SHP77 treated with DMSO at 0.1 percent for 48 hours (cell line): ENCODE data around the gene ACP5.
"Not testable (repeated sequence)": the region's sequence is repeated elsewhere in the genome, so short reads cannot be mapped to it uniquely, and the experiment has no call there.

Experiments
- DNase-seq: peaks from one replicate; lab custom pipeline; 2025; lab: John Stamatoyannopoulos, UW

Gene ACP5

DNA sequence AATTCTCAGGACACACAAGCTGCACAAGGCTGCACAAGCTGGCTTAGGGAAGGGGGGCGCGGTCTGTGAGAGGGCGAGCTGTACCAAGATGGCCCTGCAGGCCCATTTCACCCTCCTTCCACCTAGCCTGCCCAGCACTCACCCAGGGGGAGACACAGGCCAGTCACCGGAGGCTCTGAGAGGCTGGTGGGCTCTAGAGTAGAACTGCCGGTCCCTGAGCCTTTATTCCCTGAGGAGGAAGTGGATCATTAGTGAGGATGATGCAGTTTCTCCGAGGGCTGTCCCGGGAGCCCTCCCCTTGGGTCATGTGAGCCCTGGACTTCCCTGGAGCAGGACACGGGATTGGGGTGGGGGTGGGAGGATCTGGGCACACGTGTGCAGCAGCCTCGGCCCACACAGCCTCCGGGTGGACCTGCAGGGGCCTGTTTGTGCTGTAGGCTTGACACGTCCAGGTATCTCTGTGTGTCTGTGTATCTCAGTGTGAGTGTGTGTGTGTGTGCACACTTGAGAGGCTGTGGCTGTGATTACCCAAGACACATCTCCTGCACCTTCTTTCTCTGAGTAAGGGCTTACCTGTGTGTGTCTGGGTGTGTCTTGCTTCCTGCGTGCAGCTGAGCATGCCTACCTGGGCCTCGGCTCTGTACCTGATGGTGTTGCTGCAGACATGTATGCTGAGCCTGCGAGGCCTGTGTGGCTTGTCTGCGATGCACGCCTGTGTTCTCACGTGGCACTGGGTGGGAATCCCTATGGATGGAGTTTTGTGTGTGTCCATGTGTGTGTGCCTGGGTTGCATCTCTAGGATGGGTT is at the start of gene ACP5:
Gene ACP5 (minus strand): TSS at position 195 of the 807 bp plus-strand sequence. CDS start 328 bp downstream, outside the sequence.
- no peak for DNase-seq

DNA sequence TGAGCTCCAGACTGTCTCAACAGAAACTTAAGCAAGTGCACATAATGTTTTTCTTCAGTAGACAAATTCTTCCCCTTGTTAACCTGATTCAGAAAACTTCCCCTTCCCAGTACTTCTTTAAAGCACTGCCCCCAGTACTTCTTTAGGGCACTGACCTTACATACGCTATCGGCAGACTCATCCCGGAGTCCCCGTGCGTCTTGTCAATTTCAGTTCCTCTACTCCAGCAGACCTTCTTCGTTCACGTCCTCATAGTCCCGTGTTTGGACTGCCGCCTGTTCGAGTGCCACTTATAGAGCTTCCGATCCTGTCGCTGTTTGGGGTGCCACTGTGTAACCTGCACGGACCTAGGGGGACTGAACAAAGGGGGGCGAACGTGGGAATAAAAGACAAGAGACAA is 48.8 kb upstream of the ACP5 start:
- no peak for DNase-seq

DNA sequence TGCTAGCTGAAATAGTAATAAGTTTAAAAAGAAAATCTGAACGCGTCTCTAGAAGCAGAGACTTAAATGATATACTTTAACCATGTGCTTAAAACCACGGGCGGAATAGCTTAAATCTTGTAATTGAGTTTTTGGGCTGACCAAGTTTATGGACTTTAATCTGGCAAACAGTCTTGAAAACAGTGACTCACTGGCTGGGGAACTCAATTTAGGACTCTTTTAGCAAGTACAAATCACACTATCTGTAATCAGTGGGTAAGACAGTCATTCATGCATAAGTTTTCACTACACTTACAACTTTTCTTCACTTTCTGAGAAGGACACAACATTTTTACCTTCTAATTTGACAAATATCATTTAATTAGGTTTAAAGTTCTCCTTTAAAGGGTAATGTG is 46.6 kb upstream of the ACP5 start:
- no peak for DNase-seq

DNA sequence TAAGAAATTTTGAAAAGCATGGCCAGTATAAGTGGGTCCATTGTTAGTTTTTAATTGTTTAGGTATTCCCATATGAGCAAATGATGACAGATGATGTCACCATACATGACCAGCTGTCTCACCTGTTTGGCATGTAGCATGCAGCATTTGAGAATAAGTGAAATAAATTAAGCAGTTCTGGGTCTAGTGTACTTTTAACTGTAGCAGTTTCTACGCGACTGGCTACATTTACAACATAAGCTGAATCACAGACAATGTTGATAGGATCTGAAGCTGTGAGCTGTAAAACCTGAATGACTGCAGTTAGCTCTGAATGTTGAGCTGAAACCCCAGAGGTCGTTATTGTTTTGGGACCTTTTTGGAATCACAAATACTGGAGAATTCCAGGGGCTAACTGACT is 45.0 kb upstream of the ACP5 start:
- not testable (repeated sequence) for DNase-seq

DNA sequence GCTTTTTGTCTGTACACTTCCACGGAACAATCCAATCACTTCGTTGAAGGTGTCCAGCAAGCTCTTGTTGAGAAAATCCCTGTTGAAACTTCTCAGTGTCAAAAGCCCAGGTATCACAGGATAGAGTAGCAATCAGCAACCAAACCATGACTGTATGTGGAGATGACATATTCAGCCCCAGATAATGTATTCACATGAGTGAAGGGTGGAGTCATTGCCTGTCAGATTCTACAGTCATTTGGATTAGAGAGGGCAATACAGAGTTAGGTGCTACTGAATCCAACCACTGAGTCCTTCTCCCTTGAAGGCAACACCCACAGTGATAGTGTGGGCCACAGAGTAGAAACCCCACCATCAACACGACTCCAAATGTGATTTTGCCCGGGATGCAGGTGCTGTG is 43.1 kb upstream of the ACP5 start:
- no peak for DNase-seq

DNA sequence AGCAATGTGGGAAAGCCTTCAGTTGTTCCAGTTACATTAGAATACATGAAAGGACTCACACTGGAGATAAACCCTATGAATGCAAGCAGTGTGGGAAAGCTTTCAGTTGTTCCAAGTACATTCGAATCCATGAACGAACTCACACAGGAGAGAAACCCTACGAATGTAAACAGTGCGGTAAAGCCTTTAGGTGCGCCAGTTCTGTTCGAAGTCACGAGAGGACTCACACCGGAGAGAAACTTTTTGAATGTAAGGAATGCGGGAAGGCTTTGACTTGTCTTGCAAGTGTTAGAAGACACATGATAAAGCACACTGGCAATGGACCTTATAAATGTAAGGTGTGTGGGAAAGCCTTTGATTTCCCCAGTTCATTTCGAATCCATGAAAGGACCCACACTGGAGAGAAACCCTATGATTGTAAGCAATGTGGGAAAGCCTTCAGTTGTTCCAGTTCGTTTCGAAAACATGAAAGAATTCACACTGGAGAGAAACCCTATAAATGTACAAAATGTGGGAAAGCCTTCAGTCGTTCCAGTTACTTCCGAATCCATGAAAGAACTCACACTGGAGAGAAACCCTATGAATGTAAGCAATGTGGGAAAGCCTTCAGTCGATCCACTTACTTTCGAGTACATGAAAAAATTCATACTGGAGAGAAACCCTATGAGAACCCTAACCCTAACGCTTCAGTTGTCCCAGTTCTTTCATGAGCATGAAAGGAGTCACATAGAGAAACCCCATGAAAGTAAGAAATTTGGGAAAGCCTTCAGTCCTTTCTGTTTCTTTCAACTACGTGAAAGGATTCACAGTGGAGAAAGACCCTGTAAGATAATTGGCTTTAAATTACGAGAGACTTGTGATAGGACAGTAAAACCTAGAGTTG is 40.0 kb upstream of the ACP5 start:
- no peak for DNase-seq

DNA sequence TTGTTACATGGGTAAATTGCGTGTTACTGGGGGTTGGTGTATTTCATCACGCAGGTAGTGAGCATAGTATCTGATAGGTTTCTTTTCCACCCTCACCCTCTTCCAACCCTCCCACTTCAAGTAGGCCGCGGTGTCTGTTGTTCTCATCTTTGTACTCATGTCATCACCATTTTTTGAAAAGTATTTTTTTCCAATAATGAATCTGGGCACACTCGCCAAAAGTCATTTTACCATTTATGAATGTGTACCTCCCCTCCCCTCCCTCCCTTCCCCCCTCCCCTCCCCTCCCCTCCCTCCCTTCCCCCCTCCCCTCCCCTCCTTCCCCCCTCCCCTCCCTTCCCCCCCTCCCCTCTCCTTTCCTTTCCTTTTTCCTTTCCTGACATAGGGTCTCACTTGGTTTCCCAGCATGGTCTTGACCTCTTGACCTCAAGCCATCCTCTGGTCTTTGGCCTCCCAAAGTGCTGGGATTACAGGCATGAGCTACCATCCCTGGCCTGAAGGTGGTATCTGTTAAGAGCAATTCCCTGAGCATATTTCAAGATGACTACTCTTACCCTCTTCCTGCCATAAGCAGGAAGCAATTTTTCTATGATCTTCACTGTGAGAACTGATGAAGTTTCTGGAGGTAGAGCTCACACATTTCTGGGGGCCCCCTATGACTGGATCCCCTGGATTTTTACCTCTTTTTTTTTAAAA is 35.5 kb upstream of the ACP5 start:
- DNase-seq: no peak

DNA sequence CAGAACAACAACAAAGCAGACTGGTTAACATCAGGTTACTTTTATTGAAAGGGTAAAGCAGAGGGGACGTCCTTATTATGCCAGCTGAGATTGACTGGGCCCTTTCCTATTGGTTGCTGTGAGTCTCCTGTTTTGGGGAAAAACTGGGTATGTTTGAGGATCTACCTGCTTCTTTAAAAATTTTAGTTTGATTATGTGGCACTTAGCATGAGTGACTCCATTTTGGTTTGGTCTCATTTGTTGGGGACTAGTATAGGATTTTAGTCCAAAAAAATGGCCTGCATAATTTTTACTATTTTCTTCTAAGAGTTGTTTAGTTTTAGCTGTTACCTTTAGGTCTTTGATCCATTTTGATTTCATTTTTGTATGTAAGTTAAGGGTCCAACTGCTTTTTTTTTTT is 34.3 kb upstream of the ACP5 start:
- no peak for DNase-seq

DNA sequence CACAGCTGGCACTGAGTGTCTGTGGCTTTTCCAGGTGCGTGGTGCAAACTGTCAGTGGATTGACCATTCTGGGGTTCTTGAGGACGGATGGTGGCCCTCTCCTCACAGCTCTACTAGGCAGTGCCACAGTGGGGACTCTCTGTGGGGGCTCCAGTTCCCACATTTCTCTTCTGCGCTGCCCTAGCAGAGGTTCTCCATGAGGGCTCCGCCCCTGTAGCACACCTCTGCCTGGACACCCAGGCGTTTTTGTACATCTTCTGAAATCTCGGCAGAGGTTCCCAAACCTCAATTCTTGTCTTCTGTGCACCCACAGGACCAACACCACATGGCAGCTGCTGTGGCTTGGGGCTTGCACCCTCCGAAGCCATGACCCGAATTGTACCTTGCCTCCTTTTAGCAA is 29.0 kb upstream of the ACP5 start:
- no peak for DNase-seq

DNA sequence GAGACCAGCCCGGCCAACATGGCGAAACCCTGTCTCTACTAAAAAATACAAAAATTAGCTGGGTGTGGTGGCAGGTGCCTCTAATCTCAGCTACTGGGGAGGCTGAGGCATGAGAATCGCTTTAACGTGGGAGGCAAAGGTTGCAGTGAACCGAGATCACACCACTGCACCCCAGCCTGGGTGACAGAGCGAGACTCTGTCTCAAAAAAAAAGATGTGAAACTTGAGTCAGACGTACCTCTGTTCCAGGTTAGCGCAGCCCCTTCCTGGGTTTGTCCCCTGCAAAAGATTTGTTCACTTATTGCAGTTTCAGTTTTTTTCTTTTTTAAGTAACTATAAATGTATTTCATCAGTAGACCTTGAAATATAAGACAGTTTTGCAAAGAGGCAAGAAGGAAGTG is 22.3 kb upstream of the ACP5 start:
- not testable (repeated sequence) for DNase-seq

DNA sequence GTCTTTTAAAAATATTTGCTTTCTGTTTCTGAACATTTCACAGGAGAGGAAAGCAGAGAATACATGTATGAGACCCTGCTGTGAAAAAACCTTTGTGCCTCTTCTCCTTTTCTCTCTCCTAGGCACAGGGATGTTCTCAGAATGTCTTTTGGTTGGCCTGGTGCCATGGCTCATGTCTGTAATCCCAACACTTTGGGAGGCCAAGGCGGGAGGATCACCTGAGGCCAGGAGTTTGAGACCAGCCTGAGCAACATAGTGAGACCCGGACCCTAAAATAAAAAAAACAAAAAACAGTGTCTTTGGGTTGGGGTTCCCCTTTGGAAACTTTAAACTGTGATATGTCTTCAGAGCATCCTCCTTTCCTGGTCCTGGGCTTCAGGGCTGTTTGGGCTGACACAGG is 21.3 kb upstream of the ACP5 start:
- DNase-seq: no peak

DNA sequence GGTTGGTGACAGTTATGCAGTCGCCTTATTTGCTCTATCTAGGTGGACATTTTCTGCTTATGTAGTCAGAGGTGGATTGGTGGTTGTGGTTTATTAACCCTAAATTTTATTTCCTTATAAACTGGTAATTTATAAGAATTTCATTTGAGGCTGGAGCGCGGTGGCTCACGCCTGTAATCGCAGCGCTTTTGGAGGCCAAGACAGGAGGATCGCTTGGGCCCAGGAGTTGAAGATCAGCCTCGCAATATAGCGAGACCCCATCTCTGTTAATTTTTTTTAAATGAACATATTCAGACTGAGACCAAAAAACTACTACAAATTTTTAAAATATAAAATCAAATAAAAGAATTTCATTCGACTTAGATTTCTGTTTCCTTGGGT is 20.6 kb upstream of the ACP5 start:
- DNase-seq: no peak

DNA sequence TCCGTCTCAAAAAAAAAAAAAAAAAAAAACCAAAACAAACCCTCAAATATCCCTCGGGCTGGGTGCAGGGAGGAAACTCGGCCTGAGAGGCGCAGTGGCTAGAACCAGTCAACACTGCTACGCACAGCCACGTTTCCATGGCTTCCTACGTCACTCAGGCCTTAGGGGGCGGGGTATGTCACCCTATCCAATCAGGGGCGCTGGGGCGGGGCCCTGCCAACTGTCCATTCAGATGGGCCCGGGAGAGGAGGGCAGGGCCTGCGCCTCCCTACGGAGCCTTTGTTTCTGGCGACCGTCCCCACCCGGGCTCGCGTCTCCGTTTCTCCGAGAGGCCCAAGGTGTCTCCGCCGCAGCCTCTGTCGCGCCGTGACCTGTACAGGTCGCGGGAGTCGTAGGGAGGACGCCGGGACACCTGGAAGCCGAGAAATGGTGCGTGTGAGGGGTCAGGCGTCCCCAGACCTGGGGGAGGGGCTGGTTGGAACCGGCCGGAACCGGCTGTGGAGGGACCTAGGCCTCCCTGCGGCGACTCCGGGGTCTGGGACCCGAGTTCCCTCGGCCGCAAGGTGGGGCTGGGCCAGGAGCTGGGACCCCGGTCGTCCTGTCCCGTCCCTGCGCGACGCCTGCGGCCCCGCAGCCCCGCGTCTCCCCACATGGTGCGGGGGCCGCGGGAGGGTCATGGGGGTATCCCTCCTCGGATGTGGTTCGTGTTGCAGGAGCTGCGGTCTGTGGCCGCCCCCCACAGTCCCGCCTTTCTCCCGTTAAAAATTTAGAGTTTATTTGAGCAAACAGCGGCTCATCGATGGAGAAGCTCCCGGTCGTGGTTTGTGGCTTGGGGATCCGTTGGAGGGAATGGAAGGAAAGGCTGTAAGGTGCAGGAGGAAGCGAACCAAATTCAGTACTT is 20.0 kb upstream of the ACP5 start, which contains the start of gene ZNF627:
Gene ZNF627 (plus strand): TSS at position 282 of the 901 bp plus-strand sequence. CDS start 145 bp downstream, at position 427.
- DNase-seq: peak; percentile 91

DNA sequence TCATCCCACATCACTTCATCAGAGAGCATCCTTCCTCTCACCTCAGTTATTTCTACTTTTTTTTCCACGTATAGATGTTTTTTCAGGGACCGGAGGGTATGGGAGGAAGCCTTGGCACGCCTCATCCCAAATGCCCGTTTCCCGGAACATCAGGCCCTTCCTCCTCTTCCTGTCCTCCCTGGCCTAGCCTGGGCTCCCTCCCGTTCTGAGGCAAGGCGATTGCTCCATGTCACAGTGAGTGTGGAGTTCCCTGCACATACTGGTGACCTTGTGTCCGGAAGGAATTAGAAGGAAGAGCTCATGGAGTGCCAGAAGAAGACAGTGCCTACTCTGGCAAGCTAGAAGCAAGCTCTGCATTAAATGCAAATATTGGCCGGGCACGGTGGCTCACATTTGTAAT is 18.7 kb upstream of the ACP5 start:
- DNase-seq: no peak

DNA sequence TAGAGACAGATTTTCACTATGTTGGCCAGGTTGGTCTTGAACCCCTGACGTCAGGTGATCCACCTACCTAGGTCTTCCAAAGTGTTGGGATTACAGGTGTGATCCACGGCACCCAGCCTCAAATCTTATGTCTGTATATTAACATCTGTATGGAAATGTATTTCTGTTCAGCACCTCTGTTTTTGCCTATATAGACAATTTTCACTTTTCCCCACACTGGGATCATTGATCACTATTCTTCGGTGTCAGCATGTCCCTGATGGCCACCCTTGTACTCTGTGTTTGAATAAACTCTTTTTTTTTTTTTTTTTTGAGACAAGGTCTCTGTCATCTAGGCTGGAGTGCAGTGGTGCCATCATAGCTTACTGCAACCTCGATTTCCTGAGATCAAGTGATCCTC is 16.6 kb upstream of the ACP5 start:
- no peak for DNase-seq

DNA sequence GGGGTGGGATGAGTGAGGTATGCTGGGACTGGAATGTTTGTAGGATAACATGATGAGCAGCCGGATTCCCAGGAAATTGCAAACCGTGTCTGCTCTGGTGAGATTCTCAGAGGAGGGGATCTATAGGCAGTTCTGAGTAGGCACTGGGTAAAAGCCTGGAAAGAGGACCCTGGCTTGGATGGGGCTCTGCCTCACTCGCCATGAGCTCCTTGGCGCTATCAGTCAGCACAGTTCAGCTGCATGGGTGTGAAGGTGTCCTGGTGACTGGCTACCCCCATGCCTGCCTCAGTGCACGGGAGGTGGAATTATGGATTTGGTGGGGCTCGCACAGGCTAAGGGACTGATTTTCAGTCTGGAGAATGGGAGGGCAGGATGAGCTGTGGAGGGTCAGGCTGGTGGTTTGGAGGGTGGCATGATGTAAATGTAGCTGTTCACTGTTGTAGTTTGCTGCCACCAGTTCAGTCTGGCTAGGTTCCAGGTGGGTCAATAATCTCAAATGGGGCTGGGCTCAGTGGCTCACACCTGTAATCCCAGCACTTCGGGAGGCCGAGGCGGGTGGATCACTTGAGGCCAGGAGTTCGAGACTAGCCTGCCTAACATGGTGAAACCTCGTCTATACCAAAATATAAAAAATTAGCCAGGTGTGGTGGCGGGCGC is 10.7 kb upstream of the ACP5 start:
- DNase-seq: peak; percentile 28

DNA sequence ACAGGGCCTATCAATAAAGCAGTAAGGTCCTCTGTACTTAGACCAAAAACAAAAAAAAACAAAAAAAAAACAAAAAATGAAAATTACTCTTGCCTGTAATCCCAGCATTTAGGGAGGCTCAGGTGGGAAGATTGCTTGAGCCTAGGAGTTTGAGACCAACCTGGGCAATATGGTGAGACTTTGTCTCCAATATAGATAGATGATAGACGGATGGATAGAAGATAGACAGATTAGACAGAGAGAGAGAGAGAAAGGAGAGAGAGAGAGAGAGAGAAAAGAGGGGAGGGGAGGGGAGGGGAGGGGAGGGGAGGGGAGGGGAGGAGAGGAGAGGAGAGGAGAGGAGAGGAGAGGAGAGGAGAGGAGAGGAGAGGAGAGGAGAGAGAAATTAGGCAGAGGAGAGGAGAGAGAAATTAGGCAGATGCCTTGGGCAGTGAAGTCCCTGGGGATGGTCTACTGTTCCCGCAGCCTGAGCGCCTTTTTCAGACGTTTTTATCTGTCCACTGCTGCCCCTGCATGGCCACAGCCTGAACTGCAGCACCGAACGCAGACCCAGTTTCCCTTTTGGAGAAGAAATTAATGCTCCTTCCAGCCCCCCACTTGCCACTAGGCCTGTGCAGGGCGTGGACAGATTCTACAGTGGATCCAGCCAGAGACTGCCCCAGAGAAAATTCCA is 10.0 kb upstream of the ACP5 start:
- DNase-seq: peak; percentile 28

DNA sequence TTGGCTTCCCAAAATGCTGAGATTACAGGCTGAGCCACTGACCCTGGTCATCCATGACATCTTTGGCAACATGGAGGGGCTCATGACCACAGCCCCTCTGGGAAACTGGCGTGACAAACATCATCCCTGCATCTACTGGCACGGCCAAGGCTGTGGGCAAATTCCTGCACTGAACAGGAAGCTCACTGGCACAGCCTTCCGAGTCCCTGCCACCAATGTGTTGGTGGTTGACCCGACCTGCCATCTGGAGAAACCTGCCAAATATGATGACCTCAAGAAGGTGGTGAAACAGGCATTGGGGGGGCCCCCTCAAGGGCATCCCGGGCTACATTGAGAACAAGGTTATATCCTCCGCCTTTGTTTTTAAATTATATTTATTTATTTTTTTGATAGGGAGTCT is 8.9 kb upstream of the ACP5 start:
- no peak for DNase-seq

DNA sequence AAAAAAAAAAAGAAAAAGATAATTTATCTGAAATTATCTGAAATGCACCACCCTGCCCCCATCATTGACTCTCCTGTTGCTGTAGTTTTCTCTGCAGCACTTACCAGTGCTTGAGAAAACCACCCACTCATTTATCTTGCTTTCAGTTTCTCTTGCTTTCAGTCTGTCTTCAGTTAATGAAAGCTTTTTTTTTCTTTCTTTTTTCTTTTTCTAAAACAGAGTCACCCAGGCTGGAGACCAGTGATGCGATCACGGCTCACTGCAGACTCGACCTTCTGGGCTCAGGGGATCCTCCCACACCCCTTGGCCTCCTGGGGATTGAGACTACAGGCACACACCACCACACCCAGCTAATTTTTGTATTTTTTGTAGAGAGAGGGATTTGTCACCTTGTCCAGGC is 4.3 kb upstream of the ACP5 start:
- DNase-seq: no peak

DNA sequence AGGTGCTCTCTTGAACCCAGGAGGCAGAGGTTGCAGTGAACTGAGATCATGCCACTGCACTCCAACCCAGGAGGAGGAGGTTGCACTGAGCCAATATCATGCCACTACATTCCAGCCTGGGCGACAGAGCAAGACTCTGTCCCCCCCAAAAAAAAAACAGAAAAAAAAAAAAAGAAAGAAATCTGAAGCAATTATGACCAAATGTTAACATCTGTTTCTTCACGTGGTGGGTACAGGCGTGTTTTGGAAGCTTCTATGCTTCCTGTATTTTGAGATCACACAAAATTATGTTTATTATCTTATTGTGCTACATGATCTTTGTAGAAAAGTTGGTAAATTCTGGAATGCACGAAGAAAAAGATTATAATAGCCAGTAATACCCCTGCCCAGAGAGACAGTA is 2.7 kb upstream of the ACP5 start:
- DNase-seq: no peak
